ENCODE data around the gene ST6GALNAC4. TPM values are rescaled to one million over a fixed set of nuclear protein-coding genes. Genes with fewer than 3 reads are reported as not detected.

The ST6GALNAC4 gene
- total RNA-seq, 1 experiment from 2014 or later = 38.0 TPM

DNA sequence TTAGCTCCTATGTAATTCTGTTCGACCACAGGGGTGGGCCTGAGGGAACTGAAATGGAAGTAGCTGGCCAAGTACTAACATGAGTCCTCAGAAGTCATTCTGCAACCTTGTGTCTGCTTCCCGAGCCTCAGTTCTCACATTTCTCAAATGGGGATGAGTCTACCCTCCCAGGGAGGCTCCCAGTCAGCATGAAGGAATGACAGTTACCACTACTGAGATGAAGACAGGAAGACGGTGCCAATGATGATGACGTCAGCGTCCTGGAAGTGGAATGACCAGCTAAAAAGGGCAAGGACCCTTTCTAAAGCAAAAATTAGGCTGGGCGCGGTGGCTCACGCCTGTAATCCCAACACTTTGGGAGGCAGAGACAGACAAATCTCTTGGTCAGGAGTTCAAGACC, 6.9 kb upstream of the ST6GALNAC4 start:
- TF ChIP-seq, protein P1, sequence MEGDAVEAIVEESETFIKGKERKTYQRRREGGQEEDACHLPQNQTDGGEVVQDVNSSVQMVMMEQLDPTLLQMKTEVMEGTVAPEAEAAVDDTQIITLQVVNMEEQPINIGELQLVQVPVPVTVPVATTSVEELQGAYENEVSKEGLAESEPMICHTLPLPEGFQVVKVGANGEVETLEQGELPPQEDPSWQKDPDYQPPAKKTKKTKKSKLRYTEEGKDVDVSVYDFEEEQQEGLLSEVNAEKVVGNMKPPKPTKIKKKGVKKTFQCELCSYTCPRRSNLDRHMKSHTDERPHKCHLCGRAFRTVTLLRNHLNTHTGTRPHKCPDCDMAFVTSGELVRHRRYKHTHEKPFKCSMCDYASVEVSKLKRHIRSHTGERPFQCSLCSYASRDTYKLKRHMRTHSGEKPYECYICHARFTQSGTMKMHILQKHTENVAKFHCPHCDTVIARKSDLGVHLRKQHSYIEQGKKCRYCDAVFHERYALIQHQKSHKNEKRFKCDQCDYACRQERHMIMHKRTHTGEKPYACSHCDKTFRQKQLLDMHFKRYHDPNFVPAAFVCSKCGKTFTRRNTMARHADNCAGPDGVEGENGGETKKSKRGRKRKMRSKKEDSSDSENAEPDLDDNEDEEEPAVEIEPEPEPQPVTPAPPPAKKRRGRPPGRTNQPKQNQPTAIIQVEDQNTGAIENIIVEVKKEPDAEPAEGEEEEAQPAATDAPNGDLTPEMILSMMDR (IDR thresholded peaks at IDR 0.05) = no peak
- TF ChIP-seq SIN3A (IDR thresholded peaks at IDR 0.05; ENCODE audit: borderline replicate concordance, insufficient read depth, low read depth, low read length) = no peak
- TF ChIP-seq TCF7L2 (IDR thresholded peaks at IDR 0.05; ENCODE audit: low read depth, low read length) = no peak
- no peak for TF ChIP-seq POLR2AphosphoS5 (IDR thresholded peaks at IDR 0.05; ENCODE audit: low read depth, low read length)
- TF ChIP-seq, protein P2, sequence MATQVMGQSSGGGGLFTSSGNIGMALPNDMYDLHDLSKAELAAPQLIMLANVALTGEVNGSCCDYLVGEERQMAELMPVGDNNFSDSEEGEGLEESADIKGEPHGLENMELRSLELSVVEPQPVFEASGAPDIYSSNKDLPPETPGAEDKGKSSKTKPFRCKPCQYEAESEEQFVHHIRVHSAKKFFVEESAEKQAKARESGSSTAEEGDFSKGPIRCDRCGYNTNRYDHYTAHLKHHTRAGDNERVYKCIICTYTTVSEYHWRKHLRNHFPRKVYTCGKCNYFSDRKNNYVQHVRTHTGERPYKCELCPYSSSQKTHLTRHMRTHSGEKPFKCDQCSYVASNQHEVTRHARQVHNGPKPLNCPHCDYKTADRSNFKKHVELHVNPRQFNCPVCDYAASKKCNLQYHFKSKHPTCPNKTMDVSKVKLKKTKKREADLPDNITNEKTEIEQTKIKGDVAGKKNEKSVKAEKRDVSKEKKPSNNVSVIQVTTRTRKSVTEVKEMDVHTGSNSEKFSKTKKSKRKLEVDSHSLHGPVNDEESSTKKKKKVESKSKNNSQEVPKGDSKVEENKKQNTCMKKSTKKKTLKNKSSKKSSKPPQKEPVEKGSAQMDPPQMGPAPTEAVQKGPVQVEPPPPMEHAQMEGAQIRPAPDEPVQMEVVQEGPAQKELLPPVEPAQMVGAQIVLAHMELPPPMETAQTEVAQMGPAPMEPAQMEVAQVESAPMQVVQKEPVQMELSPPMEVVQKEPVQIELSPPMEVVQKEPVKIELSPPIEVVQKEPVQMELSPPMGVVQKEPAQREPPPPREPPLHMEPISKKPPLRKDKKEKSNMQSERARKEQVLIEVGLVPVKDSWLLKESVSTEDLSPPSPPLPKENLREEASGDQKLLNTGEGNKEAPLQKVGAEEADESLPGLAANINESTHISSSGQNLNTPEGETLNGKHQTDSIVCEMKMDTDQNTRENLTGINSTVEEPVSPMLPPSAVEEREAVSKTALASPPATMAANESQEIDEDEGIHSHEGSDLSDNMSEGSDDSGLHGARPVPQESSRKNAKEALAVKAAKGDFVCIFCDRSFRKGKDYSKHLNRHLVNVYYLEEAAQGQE (IDR thresholded peaks at IDR 0.05; ENCODE audit: insufficient read depth in 1 of 2, low read depth in 2 of 2, low read length in 1 of 2) = no peak
- BruUV-seq (replicated peaks) = no TSS peak
- Histone ChIP-seq H3K27ac (ENCODE audit: low read length) (no peak overlapping the region), H3K9me3 (ENCODE audit: control insufficient read depth, insufficient read depth, low read depth, low read length) (no peaks in the 10 kb centered on the region), H3K4me3 (ENCODE audit: low read depth in 2 of 2, low read length in 2 of 2) (no peak overlapping the region), H3K27me3 (ENCODE audit: control insufficient read depth, insufficient read depth, low read length) (no peaks in the 10 kb centered on the region), H3K36me3 (ENCODE audit: control insufficient read depth, insufficient read depth, low read length) (no peaks in the 10 kb centered on the region), H3K4me1 (ENCODE audit: control insufficient read depth, insufficient read depth, low read length) (peaks cover 21% of the 10 kb centered on the region)
- CTCF ChIA-PET = no interaction called here
- no peak for DNase-seq (ENCODE audit: low read depth, low spot score)
- POLR2A ChIA-PET = no interaction called here
- ATAC-seq = no peak
- in situ Hi-C loops (cut with HindIII; ENCODE audit: low pct_unique_long_range_greater_than_20kb, low sequenced_read_pairs) = no loop called here
- intact Hi-C loops (cut with micrococcal nuclease; ENCODE audit: unreplicated experiment) = loop anchor here (5.0 kb wide), 1 partner anchor 181 kb away; no protein-coding TSS in a partner anchor

DNA sequence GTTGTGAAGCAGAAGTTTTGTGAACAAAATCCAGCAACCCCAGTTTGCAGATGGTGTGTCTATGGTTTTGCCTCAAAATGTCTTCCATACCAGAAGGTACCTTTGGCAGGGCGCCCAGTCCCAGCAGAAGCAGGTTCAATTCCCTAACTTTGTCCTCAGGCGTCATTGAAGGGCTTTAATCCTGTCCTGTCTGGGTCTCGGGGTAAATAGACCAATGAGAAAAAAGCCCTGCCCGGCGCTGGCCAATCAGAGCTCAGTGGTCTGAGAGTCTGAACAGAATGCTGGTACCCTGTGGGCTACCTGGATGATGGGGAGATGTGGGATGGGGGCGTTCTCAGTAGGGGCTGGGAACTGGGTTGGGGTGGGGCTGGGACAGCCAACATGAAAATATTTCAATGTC, 6.2 kb upstream of the ST6GALNAC4 start:
- ATAC-seq = no peak
- H3K4me1 ChIP-seq (ENCODE audit: control insufficient read depth, insufficient read depth, low read length) = peaks cover 22% of the 10 kb centered on the region
- no peak for DNase-seq (ENCODE audit: low read depth, low spot score)
- TF ChIP-seq SIN3A (IDR thresholded peaks at IDR 0.05; ENCODE audit: borderline replicate concordance, insufficient read depth, low read depth, low read length) = no peak
- TF ChIP-seq, protein P1 (IDR thresholded peaks at IDR 0.05) = no peak
- TF ChIP-seq TCF7L2 (IDR thresholded peaks at IDR 0.05; ENCODE audit: low read depth, low read length) = no peak
- TF ChIP-seq, protein P2 (IDR thresholded peaks at IDR 0.05; ENCODE audit: insufficient read depth in 1 of 2, low read depth in 2 of 2, low read length in 1 of 2) = no peak
- TF ChIP-seq POLR2AphosphoS5 (IDR thresholded peaks at IDR 0.05; ENCODE audit: low read depth, low read length) = no peak
- ChIA-PET POLR2A (no interaction called here), CTCF (no interaction called here)
- intact Hi-C loops (cut with micrococcal nuclease; ENCODE audit: unreplicated experiment) = loop anchor here (5.0 kb wide), 1 partner anchor 181 kb away; no protein-coding TSS in a partner anchor
- H3K27me3 ChIP-seq (ENCODE audit: control insufficient read depth, insufficient read depth, low read length) = no peaks in the 10 kb centered on the region
- no peaks in the 10 kb centered on the region for H3K36me3 ChIP-seq (ENCODE audit: control insufficient read depth, insufficient read depth, low read length)
- no peak overlapping the region for H3K4me3 ChIP-seq (ENCODE audit: low read depth in 2 of 2, low read length in 2 of 2)
- no peak overlapping the region for H3K27ac ChIP-seq (ENCODE audit: low read length)
- in situ Hi-C loops (cut with HindIII; ENCODE audit: low pct_unique_long_range_greater_than_20kb, low sequenced_read_pairs) = no loop called here
- BruUV-seq (replicated peaks) = no TSS peak
- no peaks in the 10 kb centered on the region for H3K9me3 ChIP-seq (ENCODE audit: control insufficient read depth, insufficient read depth, low read depth, low read length)

Data from Panc1 (cell line).